Stimulated activated CD4-positive, alpha-beta T cell treated with anti-CD3 and anti-CD28 coated beads, Interleukin-15, amount 100 ng/mL, for 1 hour (primary cell): ENCODE results near the gene CAMKMT.

Experiments
- DNase-seq, 2 donors: peaks; one replicate each; pipeline ENCODE4 v3.0.0-alpha.2; 2020; ENCODE audit warnings: low read depth in 1 of 2, low spot score in 1 of 2

The CAMKMT gene

DNA sequence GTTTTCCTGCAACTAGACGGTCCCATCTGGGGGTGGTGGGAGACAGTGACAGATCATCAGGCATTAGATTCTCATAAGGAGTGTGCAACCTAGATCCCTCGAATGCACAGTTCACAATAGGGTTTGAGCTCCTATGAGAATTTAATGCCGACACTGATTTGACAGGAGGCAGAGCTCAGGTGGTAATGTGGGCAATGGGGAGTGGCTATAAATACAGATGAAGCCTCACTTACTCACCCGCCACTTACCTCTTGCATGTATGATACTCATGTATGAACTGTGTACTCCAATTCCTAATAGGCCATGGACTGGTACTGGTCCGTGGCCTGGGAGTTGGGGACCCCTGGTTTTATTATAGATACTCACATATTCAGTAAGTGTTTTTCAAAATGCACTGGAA lies 457.3 kb downstream of the CAMKMT start:
- DNase-seq: no peak

DNA sequence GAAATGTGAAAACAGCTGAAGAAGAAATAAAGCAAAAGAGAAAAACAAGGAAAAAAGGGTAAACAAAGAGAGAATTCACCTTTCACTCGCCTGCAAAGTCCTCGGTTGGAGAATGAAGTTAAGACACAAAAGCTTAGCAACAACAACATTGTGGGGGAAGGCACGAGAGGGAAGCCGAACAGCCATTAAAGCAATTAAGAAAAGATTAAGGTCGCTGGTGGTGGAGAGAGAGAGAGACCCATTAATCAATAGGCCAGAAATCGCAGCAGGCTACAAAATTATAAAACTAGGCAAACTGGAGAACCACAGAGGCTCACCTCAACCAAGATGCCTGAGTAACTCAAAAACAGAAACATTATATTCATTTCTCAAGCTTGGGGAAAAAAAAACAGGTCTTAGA lies 459.8 kb downstream of the CAMKMT start:
- DNase-seq: no peak

DNA sequence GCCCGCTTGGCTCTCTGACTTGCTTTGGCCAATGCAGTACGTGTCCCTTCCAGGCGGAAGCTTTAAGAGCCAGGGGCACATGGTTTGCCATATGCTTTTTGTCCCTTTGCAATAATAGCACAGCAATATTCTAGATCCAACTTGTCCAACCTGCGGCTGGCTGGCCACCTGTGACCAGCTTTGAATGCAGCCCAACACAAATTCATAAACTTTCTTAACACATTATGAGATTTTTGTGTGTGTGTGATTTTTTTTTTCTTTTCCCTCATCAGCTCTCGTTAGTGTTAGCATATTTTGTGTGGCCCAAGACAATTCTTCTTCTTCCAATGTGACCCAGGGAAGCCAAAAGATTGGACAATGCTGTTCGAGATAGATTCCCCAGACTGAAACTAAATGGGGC lies 460.4 kb downstream of the CAMKMT start:
- no peak for DNase-seq
